Gastrocnemius medialis (tissue), 4 donors: ENCODE measurements around the gene FNDC3B. TPM values are rescaled to one million over a fixed set of nuclear protein-coding genes. Genes with fewer than 3 reads are reported as not detected.

Experiments
- ATAC-seq, 2 donors: fragments of 150-250 bp; one replicate each; pipeline ENCODE4 v1.9.1; 2016
- DNase-seq, 2 donors: peaks; one replicate each; pipeline ENCODE4 v3.0.0-alpha.2; 2019
- H3K27ac ChIP-seq, 4 donors: fragments of 200-600 bp; sonication (generic); 1 replicate in 1 of 4; 2 replicates in 3 of 4; pipeline ENCODE4 v1.5.1; 2016 to 2018; ENCODE audit warnings: mild to moderate bottlenecking in 2 of 4, moderate library complexity in 1 of 4
- H3K27me3 ChIP-seq, 3 donors: fragments of 200-600 bp; sonication (generic) in 2 of 3; 1 replicate in 1 of 3; 2 replicates in 2 of 3; pipeline versions ENCODE4 v1.5.1 to v1.6.0; 2016 to 2019; ENCODE audit warnings: mild to moderate bottlenecking in 1 of 3, moderate library complexity in 1 of 3
- H3K36me3 ChIP-seq, 2 donors: fragments of 200-600 bp; sonication (generic) in 1 of 2; one replicate each; pipeline ENCODE4 v1.5.1; 2017 to 2018
- H3K4me1 ChIP-seq, 2 donors: fragments of 200-600 bp; sonication (generic) in 1 of 2; one replicate each; pipeline ENCODE4 v1.5.1; 2016 to 2017; ENCODE audit warnings: mild to moderate bottlenecking in 2 of 2
- H3K4me3 ChIP-seq, 4 donors: fragments of 200-600 bp; sonication (generic) in 3 of 4; 1 replicate in 1 of 4; 2 replicates in 3 of 4; pipeline ENCODE4 v1.5.1; 2016 to 2019; ENCODE audit warnings: mild to moderate bottlenecking in 2 of 4
- H3K9me3 ChIP-seq, 3 donors: fragments of 200-600 bp; sonication (generic) in 2 of 3; 1 replicate in 1 of 3; 2 replicates in 2 of 3; pipeline ENCODE4 v1.5.1; 2016 to 2019
- POLR2A ChIP-seq, 2 donors: fragments of 450-650 bp; IDR thresholded peaks; one replicate each; pipeline ENCODE4 v1.6.1; 2017; ENCODE audit warnings: antibody characterized with exemption in 2 of 2, mild to moderate bottlenecking in 2 of 2, moderate library complexity in 2 of 2
- in situ Hi-C, 4 donors: fragments of 200-750 bp; cut with MboI; loops; one replicate each; pipeline versions ENCODE4 v1.15.0 to v1.8.0; 2017; ENCODE audit warnings: low sequenced_read_pairs in 4 of 4
- intact Hi-C: fragments of 100-400 bp; cut with DNase I; formaldehyde crosslinking; loops from one replicate; pipeline ENCODE4 v1.15.1; 2023; ENCODE audit warnings: low total_unique reads
- total RNA-seq, 4 donors: library from RNA; depleted of rRNA; stranded (reverse); fragments of >200 nt; gene quantifications; one replicate each; pipeline versions ENCODE4 v1.1.0 to v1.2.3, GENCODE V29; 2016
- TF ChIP-seq, protein P1 (sequence below), 5 experiments: fragments of 450-650 bp in 3 of 5; fragments of 200-600 bp in 2 of 5; sonication (generic) in 2 of 5; IDR thresholded peaks in 4 of 5; conservative IDR thresholded peaks in 1 of 5; 1 replicate in 4 of 5; 2 replicates in 1 of 5; pipeline ENCODE4 v1.5.1; 2016 to 2019; ENCODE audit warnings: antibody characterized with exemption in 5 of 5, mild to moderate bottlenecking in 3 of 5, moderate library complexity in 3 of 5

The FNDC3B gene
- total RNA-seq, 4 donors from 2014 or later = 42.5 to 110 (median 74.2) TPM

DNA sequence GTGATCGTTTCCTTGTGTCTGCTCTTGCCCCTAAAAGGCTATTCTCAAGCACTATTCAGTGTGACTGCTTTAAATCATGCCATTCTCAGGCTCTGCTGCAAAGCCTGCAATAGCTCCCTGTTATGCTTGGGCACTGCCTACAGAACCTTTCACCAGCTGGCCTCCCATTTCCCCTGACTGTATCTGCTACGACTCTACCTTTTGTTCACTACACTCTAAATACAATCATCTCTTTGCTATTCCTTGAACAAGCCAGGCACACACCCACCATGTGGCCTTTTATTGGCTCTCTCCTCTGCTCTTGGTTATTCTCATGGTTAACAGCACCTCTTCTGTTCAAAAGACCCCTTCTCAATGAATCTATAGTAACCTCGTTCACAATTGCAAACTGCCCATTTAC, 29.6 kb upstream of the FNDC3B start:
- Histone ChIP-seq H3K4me3 (no peak overlapping the region), H3K9me3 (no peaks in the 10 kb centered on the region), H3K27ac (no peak overlapping the region), H3K36me3 (no peaks in the 10 kb centered on the region), H3K4me1 (no peaks in the 10 kb centered on the region), H3K27me3 (no peaks in the 10 kb centered on the region)
- DNase-seq (no peak), ATAC-seq (no peak)
- TF ChIP-seq POLR2A (IDR thresholded peaks at IDR 0.05) = no peak
- TF ChIP-seq, protein P1, sequence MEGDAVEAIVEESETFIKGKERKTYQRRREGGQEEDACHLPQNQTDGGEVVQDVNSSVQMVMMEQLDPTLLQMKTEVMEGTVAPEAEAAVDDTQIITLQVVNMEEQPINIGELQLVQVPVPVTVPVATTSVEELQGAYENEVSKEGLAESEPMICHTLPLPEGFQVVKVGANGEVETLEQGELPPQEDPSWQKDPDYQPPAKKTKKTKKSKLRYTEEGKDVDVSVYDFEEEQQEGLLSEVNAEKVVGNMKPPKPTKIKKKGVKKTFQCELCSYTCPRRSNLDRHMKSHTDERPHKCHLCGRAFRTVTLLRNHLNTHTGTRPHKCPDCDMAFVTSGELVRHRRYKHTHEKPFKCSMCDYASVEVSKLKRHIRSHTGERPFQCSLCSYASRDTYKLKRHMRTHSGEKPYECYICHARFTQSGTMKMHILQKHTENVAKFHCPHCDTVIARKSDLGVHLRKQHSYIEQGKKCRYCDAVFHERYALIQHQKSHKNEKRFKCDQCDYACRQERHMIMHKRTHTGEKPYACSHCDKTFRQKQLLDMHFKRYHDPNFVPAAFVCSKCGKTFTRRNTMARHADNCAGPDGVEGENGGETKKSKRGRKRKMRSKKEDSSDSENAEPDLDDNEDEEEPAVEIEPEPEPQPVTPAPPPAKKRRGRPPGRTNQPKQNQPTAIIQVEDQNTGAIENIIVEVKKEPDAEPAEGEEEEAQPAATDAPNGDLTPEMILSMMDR (IDR thresholded peaks at IDR 0.05 in 4 of 5, conservative IDR thresholded peaks at IDR 0.05 in 1 of 5) = no peak
- in situ Hi-C loops = loop anchor here in 1 of 4 donors (10.0 kb wide), 1 partner anchor 465 kb away; no protein-coding TSS in a partner anchor
- intact Hi-C loops = no loop called here

DNA sequence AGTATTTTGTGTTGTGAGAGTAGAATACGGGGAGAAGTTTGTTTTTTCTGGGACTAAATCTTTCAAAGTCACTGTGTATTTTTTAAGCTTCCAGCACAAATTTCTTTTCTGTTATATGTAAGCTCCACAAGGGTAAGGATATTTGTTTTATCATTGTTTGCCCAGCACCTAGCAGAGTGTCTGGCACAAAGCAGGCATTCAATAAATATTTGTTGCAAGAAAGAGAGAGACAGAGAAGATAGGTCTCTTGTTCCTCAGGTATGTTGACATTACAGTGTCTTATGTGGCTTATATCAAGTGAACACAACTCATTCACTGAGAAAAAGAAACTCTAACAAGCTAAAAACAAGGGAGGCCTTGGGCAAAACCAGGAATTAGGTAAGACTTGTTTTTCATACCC, 26.6 kb upstream of the FNDC3B start:
- no peak overlapping the region for H3K27ac ChIP-seq
- H3K9me3 ChIP-seq = no peaks in the 10 kb centered on the region
- no peak for TF ChIP-seq POLR2A (IDR thresholded peaks at IDR 0.05)
- TF ChIP-seq, protein P1 (IDR thresholded peaks at IDR 0.05 in 4 of 5, conservative IDR thresholded peaks at IDR 0.05 in 1 of 5) = no peak
- no peak overlapping the region for H3K4me3 ChIP-seq
- no peaks in the 10 kb centered on the region for H3K36me3 ChIP-seq
- intact Hi-C loops = no loop called here
- H3K27me3 ChIP-seq = no peaks in the 10 kb centered on the region
- no peaks in the 10 kb centered on the region for H3K4me1 ChIP-seq
- in situ Hi-C loops = no loop called here
- DNase-seq = no peak
- no peak for ATAC-seq

DNA sequence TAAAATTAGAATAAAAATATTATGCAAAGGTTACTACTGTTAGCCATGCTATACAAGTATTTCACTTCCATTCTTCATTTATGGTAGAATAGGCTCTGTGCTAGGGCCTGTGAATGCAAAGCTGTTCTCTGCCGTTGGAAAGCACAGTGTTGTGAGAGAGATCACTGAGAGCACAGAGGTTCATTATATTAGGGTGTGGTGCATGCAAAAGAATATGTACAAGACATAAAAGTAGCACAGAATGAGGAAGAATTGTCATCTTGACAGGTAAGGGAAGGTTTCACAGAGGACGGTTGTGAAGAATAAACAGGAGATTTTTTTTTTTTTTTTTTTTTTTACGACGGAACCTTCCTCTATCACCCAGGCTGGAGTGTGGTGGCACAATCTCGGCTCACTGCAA, 25.2 kb upstream of the FNDC3B start:
- Histone ChIP-seq H3K36me3 (no peaks in the 10 kb centered on the region), H3K27me3 (no peaks in the 10 kb centered on the region), H3K4me1 (no peaks in the 10 kb centered on the region), H3K27ac (no peak overlapping the region), H3K4me3 (no peak overlapping the region), H3K9me3 (no peaks in the 10 kb centered on the region)
- in situ Hi-C loops (no loop called here), intact Hi-C loops (no loop called here)
- DNase-seq (no peak), ATAC-seq (no peak)
- TF ChIP-seq POLR2A (IDR thresholded peaks at IDR 0.05) = no peak
- TF ChIP-seq, protein P1 (IDR thresholded peaks at IDR 0.05 in 4 of 5, conservative IDR thresholded peaks at IDR 0.05 in 1 of 5) = no peak

DNA sequence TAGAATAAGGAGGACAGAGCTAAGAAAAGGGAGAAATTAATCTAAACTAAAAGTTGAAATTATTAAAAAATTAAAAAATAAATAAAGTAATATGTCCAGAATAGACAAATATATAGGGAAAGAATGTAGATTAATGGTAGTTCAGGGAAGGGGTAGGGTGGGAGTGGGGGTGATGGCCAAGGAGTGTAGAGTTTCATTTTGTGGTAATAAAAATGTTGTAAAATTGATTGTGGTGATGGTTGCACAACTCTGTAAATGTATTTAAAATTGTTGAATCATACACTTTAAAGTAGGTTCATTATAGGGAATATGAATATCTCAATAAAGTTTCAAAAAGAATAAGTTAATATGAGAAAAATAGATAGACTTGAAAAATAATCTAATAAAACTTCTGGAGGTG, 21.0 kb upstream of the FNDC3B start:
- ATAC-seq = no peak
- no peak overlapping the region for H3K4me3 ChIP-seq
- intact Hi-C loops = no loop called here
- no peak overlapping the region for H3K27ac ChIP-seq
- no peaks in the 10 kb centered on the region for H3K27me3 ChIP-seq
- TF ChIP-seq, protein P1 (IDR thresholded peaks at IDR 0.05 in 4 of 5, conservative IDR thresholded peaks at IDR 0.05 in 1 of 5) = no peak
- TF ChIP-seq POLR2A (IDR thresholded peaks at IDR 0.05) = no peak
- in situ Hi-C loops = no loop called here
- no peaks in the 10 kb centered on the region for H3K4me1 ChIP-seq
- no peaks in the 10 kb centered on the region for H3K9me3 ChIP-seq
- DNase-seq = no peak
- H3K36me3 ChIP-seq = no peaks in the 10 kb centered on the region

DNA sequence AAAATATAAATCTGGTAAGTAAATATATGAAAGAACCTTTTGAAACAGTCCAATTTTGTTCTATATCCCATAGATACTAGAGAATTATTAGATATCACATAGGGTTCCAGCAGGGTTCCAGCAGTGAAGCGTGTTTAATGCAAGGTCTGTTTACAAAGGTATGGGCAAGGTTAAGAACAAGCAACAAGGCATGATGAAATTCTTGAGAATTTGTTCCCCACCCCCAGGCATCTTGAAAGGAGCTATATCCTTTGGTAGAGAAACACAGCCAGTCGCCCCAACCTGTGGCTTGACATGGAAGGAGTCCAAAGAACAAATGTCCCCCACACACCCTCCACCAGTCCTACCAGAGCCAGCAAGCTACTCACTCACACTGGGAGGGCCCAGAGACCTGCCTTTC, 18.6 kb upstream of the FNDC3B start:
- no peak overlapping the region for H3K4me3 ChIP-seq
- H3K9me3 ChIP-seq = no peaks in the 10 kb centered on the region
- intact Hi-C loops = no loop called here
- H3K4me1 ChIP-seq = no peaks in the 10 kb centered on the region
- H3K27ac ChIP-seq = no peak overlapping the region
- in situ Hi-C loops = no loop called here
- ATAC-seq (no peak), DNase-seq (no peak)
- TF ChIP-seq POLR2A (IDR thresholded peaks at IDR 0.05) = no peak
- TF ChIP-seq, protein P1 (IDR thresholded peaks at IDR 0.05 in 4 of 5, conservative IDR thresholded peaks at IDR 0.05 in 1 of 5) = no peak
- no peaks in the 10 kb centered on the region for H3K27me3 ChIP-seq
- no peaks in the 10 kb centered on the region for H3K36me3 ChIP-seq
